SK-N-SH treated with all-trans-retinoic acid at 6 μM for 48 hours (cell line): Measurements from ENCODE around the gene GALNTL6.

Source experiments
- ATAC-seq: fragments of 200-7000 bp; cut with Tn5 transposase; 3 replicates; pipeline ENCODE4 v1.9.1; 2020; ENCODE audit warnings: mild to moderate bottlenecking, moderate library complexity
- ARNTL ChIP-seq: fragments of 450-650 bp; formaldehyde crosslinking; IDR thresholded peaks from 2 replicates; pipeline ENCODE4 v1.5.0; 2020; ENCODE audit warnings: low read depth, mild to moderate bottlenecking, moderate library complexity, borderline replicate concordance
- BACH2 ChIP-seq: fragments of 250-450 bp; sonication (Bioruptor Pico); IDR thresholded peaks from 2 replicates; pipeline ENCODE4 v1.9.0; 2021; ENCODE audit warnings: mild to moderate bottlenecking, borderline replicate concordance
- CSDC2 ChIP-seq: fragments of 250-450 bp; sonication (Bioruptor Pico); IDR thresholded peaks from 2 replicates; pipeline ENCODE4 v1.5.0; 2020; ENCODE audit warnings: mild to moderate bottlenecking, moderate library complexity
- ESRRG ChIP-seq: fragments of 250-450 bp; sonication (Bioruptor Pico); IDR thresholded peaks from 2 replicates; pipeline ENCODE4 v1.6.1; 2021; ENCODE audit warnings: mild to moderate bottlenecking
- GLIS3 ChIP-seq: fragments of 250-450 bp; sonication (Bioruptor Pico); IDR thresholded peaks from 2 replicates; pipeline ENCODE4 v1.5.0; 2020; ENCODE audit warnings: mild to moderate bottlenecking, moderate library complexity
- ISL1 ChIP-seq: fragments of 250-450 bp; sonication (Bioruptor Pico); IDR thresholded peaks from 2 replicates; pipeline ENCODE4 v2.1.2; 2022; ENCODE audit warnings: mild to moderate bottlenecking, moderate library complexity
- OSR1 ChIP-seq: fragments of 250-450 bp; sonication (Bioruptor Pico); IDR thresholded peaks from 2 replicates; pipeline ENCODE4 v1.8.0; 2022; ENCODE audit warnings: moderate library complexity, mild to moderate bottlenecking, inconsistent platforms
- RARB ChIP-seq: fragments of 250-450 bp; sonication (Bioruptor Pico); IDR thresholded peaks from 2 replicates; pipeline ENCODE4 v1.8.0; 2021; ENCODE audit warnings: mild to moderate bottlenecking, moderate library complexity
- SNAI2 ChIP-seq: fragments of 250-450 bp; sonication (Bioruptor Pico); IDR thresholded peaks from 2 replicates; pipeline ENCODE4 v1.5.0; 2020; ENCODE audit warnings: mild to moderate bottlenecking, moderate library complexity
- TOX ChIP-seq: fragments of 250-450 bp; sonication (Bioruptor Pico); IDR thresholded peaks from 2 replicates; pipeline ENCODE4 v1.8.0; 2021; ENCODE audit warnings: mild to moderate bottlenecking, moderate library complexity, borderline replicate concordance
- ZC3H10 ChIP-seq: fragments of 250-450 bp; sonication (Bioruptor Pico); IDR thresholded peaks from 2 replicates; pipeline ENCODE4 v1.5.1; 2021; ENCODE audit warnings: mild to moderate bottlenecking, moderate library complexity
- ZFP3 ChIP-seq: fragments of 250-450 bp; sonication (Bioruptor Pico); IDR thresholded peaks from 2 replicates; pipeline ENCODE4 v1.5.0; 2020; ENCODE audit warnings: mild to moderate bottlenecking, moderate library complexity
- ZFP30 ChIP-seq: fragments of 450-650 bp; formaldehyde crosslinking; IDR thresholded peaks from 2 replicates; pipeline ENCODE4 v1.5.0; 2022; ENCODE audit warnings: mild to moderate bottlenecking, moderate library complexity
- ZNF565 ChIP-seq: fragments of 450-650 bp; formaldehyde crosslinking; conservative IDR thresholded peaks from 2 replicates; pipeline ENCODE4 v1.5.0; 2020; ENCODE audit warnings: low read depth, mild to moderate bottlenecking, moderate library complexity
- ZNF70 ChIP-seq: fragments of 450-650 bp; formaldehyde crosslinking; IDR thresholded peaks from 2 replicates; pipeline ENCODE4 v1.5.0; 2020; ENCODE audit warnings: mild to moderate bottlenecking, moderate library complexity
- ZNF8 ChIP-seq: fragments of 450-650 bp; formaldehyde crosslinking; IDR thresholded peaks from 2 replicates; pipeline ENCODE4 v1.5.0; 2020; ENCODE audit warnings: mild to moderate bottlenecking, moderate library complexity
- TF ChIP-seq, protein P1 (sequence below): fragments of 250-450 bp; sonication (Bioruptor Pico); IDR thresholded peaks from 2 replicates; pipeline ENCODE4 v1.5.1; 2020; ENCODE audit warnings: low read depth, mild to moderate bottlenecking, moderate library complexity
- TF ChIP-seq, protein P2 (sequence below): fragments of 250-450 bp; sonication (Bioruptor Pico); IDR thresholded peaks from 2 replicates; pipeline ENCODE4 v1.5.0; 2020; ENCODE audit warnings: mild to moderate bottlenecking, moderate library complexity
- TF ChIP-seq, protein P3 (sequence below): fragments of 250-450 bp; sonication (Bioruptor Pico); IDR thresholded peaks from 2 replicates; pipeline ENCODE4 v1.8.0; 2020; ENCODE audit warnings: mild to moderate bottlenecking, moderate library complexity, borderline replicate concordance

Gene GALNTL6

GRCh38 chr4:173002830-173003561 is 1189.8 kb downstream of the GALNTL6 start:
- ATAC-seq = no peak
- TF ChIP-seq ESRRG (no peak), ZFP3 (CRISPR knock-in tag) (no peak), ARNTL (no peak), TOX (CRISPR knock-in tag) (no peak), OSR1 (CRISPR knock-in tag) (no peak), GLIS3 (CRISPR knock-in tag) (no peak), ZNF70 (CRISPR knock-in tag) (no peak), ZC3H10 (no peak), CSDC2 (CRISPR knock-in tag) (no peak), RARB (CRISPR knock-in tag) (no peak), ISL1 (CRISPR knock-in tag) (no peak), ZNF565 (CRISPR knock-in tag) (no peak), BACH2 (CRISPR knock-in tag) (no peak), ZNF8 (CRISPR knock-in tag) (no peak), SNAI2 (CRISPR knock-in tag) (no peak)
- TF ChIP-seq, protein P1, sequence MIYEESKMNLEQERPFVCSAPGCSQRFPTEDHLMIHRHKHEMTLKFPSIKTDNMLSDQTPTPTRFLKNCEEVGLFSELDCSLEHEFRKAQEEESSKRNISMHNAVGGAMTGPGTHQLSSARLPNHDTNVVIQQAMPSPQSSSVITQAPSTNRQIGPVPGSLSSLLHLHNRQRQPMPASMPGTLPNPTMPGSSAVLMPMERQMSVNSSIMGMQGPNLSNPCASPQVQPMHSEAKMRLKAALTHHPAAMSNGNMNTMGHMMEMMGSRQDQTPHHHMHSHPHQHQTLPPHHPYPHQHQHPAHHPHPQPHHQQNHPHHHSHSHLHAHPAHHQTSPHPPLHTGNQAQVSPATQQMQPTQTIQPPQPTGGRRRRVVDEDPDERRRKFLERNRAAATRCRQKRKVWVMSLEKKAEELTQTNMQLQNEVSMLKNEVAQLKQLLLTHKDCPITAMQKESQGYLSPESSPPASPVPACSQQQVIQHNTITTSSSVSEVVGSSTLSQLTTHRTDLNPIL (CRISPR knock-in tag) = no peak
- TF ChIP-seq, protein P2, sequence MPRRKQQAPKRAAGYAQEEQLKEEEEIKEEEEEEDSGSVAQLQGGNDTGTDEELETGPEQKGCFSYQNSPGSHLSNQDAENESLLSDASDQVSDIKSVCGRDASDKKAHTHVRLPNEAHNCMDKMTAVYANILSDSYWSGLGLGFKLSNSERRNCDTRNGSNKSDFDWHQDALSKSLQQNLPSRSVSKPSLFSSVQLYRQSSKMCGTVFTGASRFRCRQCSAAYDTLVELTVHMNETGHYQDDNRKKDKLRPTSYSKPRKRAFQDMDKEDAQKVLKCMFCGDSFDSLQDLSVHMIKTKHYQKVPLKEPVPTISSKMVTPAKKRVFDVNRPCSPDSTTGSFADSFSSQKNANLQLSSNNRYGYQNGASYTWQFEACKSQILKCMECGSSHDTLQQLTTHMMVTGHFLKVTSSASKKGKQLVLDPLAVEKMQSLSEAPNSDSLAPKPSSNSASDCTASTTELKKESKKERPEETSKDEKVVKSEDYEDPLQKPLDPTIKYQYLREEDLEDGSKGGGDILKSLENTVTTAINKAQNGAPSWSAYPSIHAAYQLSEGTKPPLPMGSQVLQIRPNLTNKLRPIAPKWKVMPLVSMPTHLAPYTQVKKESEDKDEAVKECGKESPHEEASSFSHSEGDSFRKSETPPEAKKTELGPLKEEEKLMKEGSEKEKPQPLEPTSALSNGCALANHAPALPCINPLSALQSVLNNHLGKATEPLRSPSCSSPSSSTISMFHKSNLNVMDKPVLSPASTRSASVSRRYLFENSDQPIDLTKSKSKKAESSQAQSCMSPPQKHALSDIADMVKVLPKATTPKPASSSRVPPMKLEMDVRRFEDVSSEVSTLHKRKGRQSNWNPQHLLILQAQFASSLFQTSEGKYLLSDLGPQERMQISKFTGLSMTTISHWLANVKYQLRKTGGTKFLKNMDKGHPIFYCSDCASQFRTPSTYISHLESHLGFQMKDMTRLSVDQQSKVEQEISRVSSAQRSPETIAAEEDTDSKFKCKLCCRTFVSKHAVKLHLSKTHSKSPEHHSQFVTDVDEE = no peak
- TF ChIP-seq, protein P3, sequence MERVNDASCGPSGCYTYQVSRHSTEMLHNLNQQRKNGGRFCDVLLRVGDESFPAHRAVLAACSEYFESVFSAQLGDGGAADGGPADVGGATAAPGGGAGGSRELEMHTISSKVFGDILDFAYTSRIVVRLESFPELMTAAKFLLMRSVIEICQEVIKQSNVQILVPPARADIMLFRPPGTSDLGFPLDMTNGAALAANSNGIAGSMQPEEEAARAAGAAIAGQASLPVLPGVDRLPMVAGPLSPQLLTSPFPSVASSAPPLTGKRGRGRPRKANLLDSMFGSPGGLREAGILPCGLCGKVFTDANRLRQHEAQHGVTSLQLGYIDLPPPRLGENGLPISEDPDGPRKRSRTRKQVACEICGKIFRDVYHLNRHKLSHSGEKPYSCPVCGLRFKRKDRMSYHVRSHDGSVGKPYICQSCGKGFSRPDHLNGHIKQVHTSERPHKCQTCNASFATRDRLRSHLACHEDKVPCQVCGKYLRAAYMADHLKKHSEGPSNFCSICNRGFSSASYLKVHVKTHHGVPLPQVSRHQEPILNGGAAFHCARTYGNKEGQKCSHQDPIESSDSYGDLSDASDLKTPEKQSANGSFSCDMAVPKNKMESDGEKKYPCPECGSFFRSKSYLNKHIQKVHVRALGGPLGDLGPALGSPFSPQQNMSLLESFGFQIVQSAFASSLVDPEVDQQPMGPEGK = no peak

- no peak for TF ChIP-seq BACH2 (CRISPR knock-in tag)
- no peak for TF ChIP-seq OSR1 (CRISPR knock-in tag)
- ATAC-seq = no peak
Measured at GRCh38 chr4:173005912-173006633, 1192.9 kb downstream of the GALNTL6 start.

GRCh38 chr4:173008436-173008835 is 1195.2 kb downstream of the GALNTL6 start:
- ATAC-seq = no peak
- TF ChIP-seq ZFP30 (CRISPR knock-in tag) (no peak), ISL1 (CRISPR knock-in tag) (no peak)
- TF ChIP-seq, protein P2 = no peak
